Measurements from ENCODE around the gene ATP6AP2. TPM values are rescaled to one million over a fixed set of nuclear protein-coding genes. Genes with fewer than 3 reads are reported as not detected.

ATP6AP2 gene
- total RNA-seq, 1 experiment from 2014 or later = 67.5 TPM

- Mint-ChIP-seq H3K4me3 (no peak overlapping the region), H3K9me3 (peaks cover 64% of the 10 kb centered on the region in 2 experiments), H3K4me1 (peaks cover 7 to 10% of the 10 kb centered on the region in 2 experiments; a peak in 3 of 4 replicates), H3K27ac (no peak overlapping the region), H3K27me3 (ENCODE audit: low read depth) (peaks cover 2% of the 10 kb centered on the region; the same call in 1 of the 2 replicates), H3K36me3 (ENCODE audit: insufficient read depth in 1 of 3, low read depth in 3 of 3) (peaks cover 0 to 5% (median 4%) of the 10 kb centered on the region in 3 experiments; a peak in 4 of 7 replicates)
- no peak overlapping the region for H3K14ac ChIP-seq (ENCODE audit: insufficient read depth, low read length)
- no peak overlapping the region for H3K18ac ChIP-seq (ENCODE audit: insufficient read length, low read depth, low read length)
- H3K79me1 ChIP-seq (ENCODE audit: insufficient read depth, low read depth, low read length, poor library complexity, severe bottlenecking) = peaks cover 6% of the 10 kb centered on the region
- H2AK5ac ChIP-seq (ENCODE audit: insufficient read length, low read length) = no peak overlapping the region
- no peaks in the 10 kb centered on the region for H3K9me3 ChIP-seq (ENCODE audit: control insufficient read depth, low read depth, low read length)
- H2BK15ac ChIP-seq (ENCODE audit: low read depth, low read length) = no peak overlapping the region
- peaks cover 10% of the 10 kb centered on the region; the same call in 1 of the 2 replicates for H3K79me2 ChIP-seq (ENCODE audit: insufficient read depth, low read length)
- no peak overlapping the region for H2BK120ac ChIP-seq (ENCODE audit: low read depth, low read length, poor library complexity, severe bottlenecking)
- no peak overlapping the region for H3K9ac ChIP-seq (ENCODE audit: extremely low read depth, insufficient read length, low read length)
- no peak overlapping the region for H3K27ac ChIP-seq (ENCODE audit: insufficient read length, low read depth, low read length)
- H3T11ph ChIP-seq (ENCODE audit: low read length) = no peak overlapping the region
- no peaks in the 10 kb centered on the region for H3K27me3 ChIP-seq (ENCODE audit: insufficient read depth, low read length)
- H3K4ac ChIP-seq (ENCODE audit: low read depth, low read length) = no peak overlapping the region
- H4K8ac ChIP-seq (replicated peaks; ENCODE audit: insufficient read length, low read depth, low read length) = no peak overlapping the region
- no peak overlapping the region for H3K4me2 ChIP-seq (ENCODE audit: insufficient read depth, insufficient read length, low read length)
- H4K20me1 ChIP-seq (ENCODE audit: control insufficient read depth, insufficient read depth, insufficient read length) = no peaks in the 10 kb centered on the region
- no peak for DNase-seq
- no peak overlapping the region for H4K5ac ChIP-seq (ENCODE audit: insufficient read length, low read depth, low read length)
- no peak overlapping the region for H3K56ac ChIP-seq (ENCODE audit: insufficient read length, low read depth, low read length)
- no peak overlapping the region for H2BK5ac ChIP-seq (ENCODE audit: insufficient read length, low read length)
- no peak overlapping the region for H2BK20ac ChIP-seq (ENCODE audit: low read depth, low read length, poor library complexity, severe bottlenecking)
- no CpG with 5 or more reads among the region's 3 CpGs for WGBS (ENCODE audit: extremely low coverage, insufficient read length, low lambda C conversion rate)
- no peak for TF ChIP-seq CTCF (conservative IDR thresholded peaks at IDR 0.05)
- H3K23me2 ChIP-seq (ENCODE audit: insufficient read length, low read depth, low read length, poor library complexity, severe bottlenecking) = peaks cover 4% of the 10 kb centered on the region
- H3K23ac ChIP-seq (ENCODE audit: insufficient read length, low read depth, low read length) = no peak overlapping the region
- no peak overlapping the region for H2AFZ ChIP-seq (ENCODE audit: low read length)
- no peak overlapping the region for H2BK12ac ChIP-seq (ENCODE audit: insufficient read length, low read depth, low read length)
- H3K4me1 ChIP-seq (ENCODE audit: insufficient read depth, low read length) = no peaks in the 10 kb centered on the region
- no peak overlapping the region for H4K91ac ChIP-seq (ENCODE audit: insufficient read length, low read depth, low read length)
These were observed 1.6 kb upstream of the ATP6AP2 start for GRCh38 chrX:40579141-40579540.
